Stimulated activated CD4-positive, alpha-beta T cell treated with anti-CD3 and anti-CD28 coated beads, Interleukin-1b, Interleukin-23, amount 100 ng/mL, for 4 hours (primary cell): ENCODE data around the gene OR6P1.

ENCODE experiments used
- DNase-seq, 2 donors: peaks; one replicate each; pipeline ENCODE4 v3.0.0-alpha.2; 2020; ENCODE audit warnings: low read depth in 2 of 2

OR6P1 gene

DNA sequence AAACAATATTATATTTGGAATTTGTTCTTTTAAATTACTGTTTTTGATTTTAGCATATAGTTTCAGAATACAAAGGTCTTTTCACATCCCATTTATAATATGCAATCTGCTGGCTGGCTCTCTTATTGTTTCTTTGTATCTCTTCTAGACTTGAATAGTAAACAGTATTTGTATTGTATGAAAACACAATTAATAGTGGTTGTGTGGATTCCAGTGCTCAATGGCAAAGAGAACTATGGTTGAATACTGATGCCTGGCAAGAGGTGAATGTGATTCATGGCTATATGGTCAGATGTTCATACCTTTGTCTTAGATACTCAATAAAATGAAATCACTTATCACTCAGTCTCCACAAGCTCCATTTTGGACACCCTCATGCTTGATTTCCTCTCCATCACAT lies 53.4 kb downstream of the OR6P1 start:
- no peak for DNase-seq
